H9 (cell line): ENCODE data around the gene GCHFR. TPM values are rescaled to one million over a fixed set of nuclear protein-coding genes. Genes with fewer than 3 reads are reported as not detected.
A peak's percentile ranks its signal among the peaks of the same experiment; 100 is the strongest.

Experiments
- DNase-seq: peaks from one replicate; pipeline ENCODE4 v3.0.0-alpha.2; 2017
- H2AFZ ChIP-seq: one replicate; pipeline ENCODE4 v1.6.1; 2013; ENCODE audit warnings: mild to moderate bottlenecking, low read length, control low read depth, moderate library complexity
- H2AK5ac ChIP-seq: 2 replicates; pipeline ENCODE4 v1.6.1; 2013; ENCODE audit warnings: low read length, control low read depth, mixed read lengths; ENCODE audit not compliant: insufficient read length
- H2BK120ac ChIP-seq: one replicate; pipeline ENCODE4 v1.6.1; 2013; ENCODE audit warnings: low read depth, mild to moderate bottlenecking, low read length, control low read depth, inconsistent platforms; ENCODE audit not compliant: poor library complexity, severe bottlenecking
- H2BK12ac ChIP-seq: 2 replicates; pipeline ENCODE4 v1.6.1; 2013; ENCODE audit warnings: low read length, control low read depth, mixed read lengths, low read depth; ENCODE audit not compliant: insufficient read length
- H2BK15ac ChIP-seq: 2 replicates; pipeline ENCODE4 v1.6.1; 2013; ENCODE audit warnings: low read depth, low read length, control low read depth
- H2BK20ac ChIP-seq: one replicate; pipeline ENCODE4 v1.6.1; 2013; ENCODE audit warnings: low read depth, mild to moderate bottlenecking, low read length, control low read depth, inconsistent platforms; ENCODE audit not compliant: poor library complexity, severe bottlenecking
- H2BK5ac ChIP-seq: 2 replicates; pipeline ENCODE4 v1.6.1; 2013; ENCODE audit warnings: low read length, control low read depth, mixed read lengths; ENCODE audit not compliant: insufficient read length
- H3K14ac ChIP-seq: 2 replicates; pipeline ENCODE4 v1.6.1; 2013; ENCODE audit warnings: low read length, control low read depth; ENCODE audit not compliant: insufficient read depth
- H3K18ac ChIP-seq: 2 replicates; pipeline ENCODE4 v1.6.1; 2013; ENCODE audit warnings: low read depth, mild to moderate bottlenecking, mixed read lengths, low read length, control low read depth; ENCODE audit not compliant: insufficient read length
- H3K23ac ChIP-seq: 2 replicates; pipeline ENCODE4 v1.6.1; 2013; ENCODE audit warnings: low read length, control low read depth, mixed read lengths, low read depth; ENCODE audit not compliant: insufficient read length
- H3K23me2 ChIP-seq: 2 replicates; pipeline ENCODE4 v1.6.1; 2013; ENCODE audit warnings: low read depth, mild to moderate bottlenecking, mixed read lengths, low read length, control low read depth; ENCODE audit not compliant: insufficient read length, poor library complexity, severe bottlenecking
- H3K27ac ChIP-seq: 2 replicates; pipeline ENCODE4 v1.5.1; 2013; ENCODE audit warnings: low read length, control low read depth, mixed read lengths, low read depth; ENCODE audit not compliant: insufficient read length
- H3K27me3 ChIP-seq: 2 replicates; pipeline ENCODE4 v1.6.1; 2013; ENCODE audit warnings: low read length, control low read depth, inconsistent platforms; ENCODE audit not compliant: insufficient read depth
- H3K4ac ChIP-seq: 2 replicates; pipeline ENCODE4 v1.6.1; 2013; ENCODE audit warnings: low read depth, mild to moderate bottlenecking, control low read depth, inconsistent platforms, low read length, moderate library complexity
- H3K4me1 ChIP-seq: 2 replicates; pipeline ENCODE4 v1.6.1; 2013; ENCODE audit warnings: low read length, control low read depth, inconsistent platforms; ENCODE audit not compliant: insufficient read depth
- H3K4me2 ChIP-seq: 2 replicates; pipeline ENCODE4 v1.6.1; 2013; ENCODE audit warnings: low read length, control low read depth, mixed read lengths; ENCODE audit not compliant: insufficient read length, insufficient read depth
- H3K56ac ChIP-seq: 2 replicates; pipeline ENCODE4 v1.6.1; 2013; ENCODE audit warnings: low read depth, mild to moderate bottlenecking, mixed read lengths, low read length, control low read depth; ENCODE audit not compliant: insufficient read length
- H3K79me1 ChIP-seq: 2 replicates; pipeline ENCODE4 v1.6.1; 2013; ENCODE audit warnings: low read depth, mild to moderate bottlenecking, moderate library complexity, low read length, control low read depth, inconsistent platforms; ENCODE audit not compliant: insufficient read depth, poor library complexity, severe bottlenecking
- H3K79me2 ChIP-seq: 2 replicates; pipeline ENCODE4 v1.6.1; 2013; ENCODE audit warnings: low read length, control low read depth, inconsistent platforms; ENCODE audit not compliant: insufficient read depth
- H3K9ac ChIP-seq: 2 replicates; pipeline ENCODE4 v1.6.1; 2013; ENCODE audit warnings: low read length, control low read depth, mixed read lengths; ENCODE audit not compliant: insufficient read length; ENCODE audit errors: extremely low read depth
- H3K9me3 ChIP-seq: one replicate; pipeline ENCODE4 v1.6.1; 2013; ENCODE audit warnings: low read depth, low read length, inconsistent platforms; ENCODE audit not compliant: control insufficient read depth
- H3T11ph ChIP-seq: one replicate; pipeline ENCODE4 v1.6.1; 2013; ENCODE audit warnings: mild to moderate bottlenecking, low read length, control low read depth, inconsistent platforms
- H4K20me1 ChIP-seq: one replicate; pipeline ENCODE4 v1.6.1; 2013; ENCODE audit not compliant: control insufficient read depth, insufficient read length, insufficient read depth
- H4K5ac ChIP-seq: 2 replicates; pipeline ENCODE4 v1.6.1; 2013; ENCODE audit warnings: low read depth, mild to moderate bottlenecking, mixed read lengths, low read length, control low read depth; ENCODE audit not compliant: insufficient read length
- H4K8ac ChIP-seq: replicated peaks from 2 replicates; pipeline ENCODE4 v1.6.1; 2013; ENCODE audit warnings: low read length, control low read depth, mixed read lengths, low read depth; ENCODE audit not compliant: insufficient read length
- H4K91ac ChIP-seq: 2 replicates; pipeline ENCODE4 v1.6.1; 2013; ENCODE audit warnings: low read depth, mild to moderate bottlenecking, moderate library complexity, mixed read lengths, low read length, control low read depth; ENCODE audit not compliant: insufficient read length
- H3K27ac Mint-ChIP-seq, 3 experiments: 2 replicates in 2 of 3; 3 replicates in 1 of 3; pipeline ENCODE4 v1.8.0; 2020 to 2021; ENCODE audit warnings: mixed read lengths in 3 of 3, mild to moderate bottlenecking in 1 of 3, moderate library complexity in 1 of 3
- H3K27me3 Mint-ChIP-seq: 2 replicates; pipeline ENCODE4 v1.8.0; 2021; ENCODE audit warnings: low read depth, mild to moderate bottlenecking, moderate library complexity, mixed read lengths
- H3K36me3 Mint-ChIP-seq, 3 experiments: 2 replicates in 2 of 3; 3 replicates in 1 of 3; pipeline ENCODE4 v1.8.0; 2020 to 2021; ENCODE audit warnings: low read depth in 3 of 3, mixed read lengths in 3 of 3; ENCODE audit not compliant: insufficient read depth in 1 of 3
- H3K4me1 Mint-ChIP-seq, 2 experiments: 2 replicates each; pipeline ENCODE4 v1.8.0; 2020; ENCODE audit warnings: mixed read lengths in 2 of 2
- H3K4me3 Mint-ChIP-seq, 2 experiments: 2 replicates in 1 of 2; 3 replicates in 1 of 2; pipeline ENCODE4 v1.8.0; 2020 to 2021; ENCODE audit warnings: mild to moderate bottlenecking in 2 of 2, mixed read lengths in 2 of 2, moderate library complexity in 1 of 2
- H3K9me3 Mint-ChIP-seq, 2 experiments: 2 replicates in 1 of 2; 3 replicates in 1 of 2; pipeline ENCODE4 v1.8.0; 2020; ENCODE audit warnings: mild to moderate bottlenecking in 2 of 2, mixed read lengths in 2 of 2, moderate library complexity in 1 of 2
- CTCF ChIP-seq: fragments of 200-600 bp; sonication (generic); conservative IDR thresholded peaks from 3 replicates; pipeline ENCODE4 v1.8.0; 2021; ENCODE audit warnings: antibody characterized with exemption, mild to moderate bottlenecking
- WGBS: extraction: QIAGEN DNeasy Blood & Tissue Kit; methylation state at CpG from one replicate; pipeline ENCODE4 v1.1.7; 2013; ENCODE audit warnings: missing lambda C conversion rate, low lambda C conversion rate, mixed read lengths; ENCODE audit not compliant: insufficient read length; ENCODE audit errors: extremely low coverage; 5-methylcytosine and 5-hydroxymethylcytosine counted together
- total RNA-seq: library from RNA; stranded (reverse); gene quantifications from 2 replicates; pipeline ENCODE4 v1.2.1, GENCODE V29; 2021

GCHFR gene
- total RNA-seq, 1 experiment from 2014 or later: 37.0 TPM

- H3K27ac Mint-ChIP-seq: peak overlapping the region; percentile 1 to 42 (median 17); a peak in 2 of 7 replicates
- Histone ChIP-seq H3K27ac (no peak overlapping the region), H3T11ph (no peak overlapping the region), H2BK120ac (no peak overlapping the region), H4K5ac (no peak overlapping the region), H2BK5ac (no peak overlapping the region), H2AFZ (no peak overlapping the region), H3K23ac (no peak overlapping the region), H3K4me1 (peaks cover 3% of the 10 kb centered on the region), H3K79me2 (no peaks in the 10 kb centered on the region), H3K23me2 (peaks cover 4% of the 10 kb centered on the region), H3K27me3 (no peaks in the 10 kb centered on the region), H4K20me1 (no peaks in the 10 kb centered on the region), H2BK12ac (no peak overlapping the region), H3K18ac (no peak overlapping the region), H3K56ac (no peak overlapping the region), H3K4ac (no peak overlapping the region), H2BK20ac (no peak overlapping the region), H4K8ac (peak overlapping the region; percentile 63), H3K14ac (no peak overlapping the region), H3K9ac (peak overlapping the region; percentile 48), H2BK15ac (no peak overlapping the region), H4K91ac (no peak overlapping the region), H2AK5ac (no peak overlapping the region), H3K9me3 (no peaks in the 10 kb centered on the region), H3K79me1 (no peaks in the 10 kb centered on the region), H3K4me2 (peak overlapping the region; percentile 97)
- peak overlapping the region; percentile 93 to 98 for H3K4me3 Mint-ChIP-seq
- no CpG with 5 or more reads among the region's 2 CpGs for WGBS
- no peak for DNase-seq
- peaks cover 2 to 13% (median 4%) of the 10 kb centered on the region in 3 experiments; a peak in 5 of 7 replicates for H3K36me3 Mint-ChIP-seq
- no peak for TF ChIP-seq CTCF
- no peaks in the 10 kb centered on the region; the same call in 1 of the 2 replicates for H3K27me3 Mint-ChIP-seq
- peaks cover 17 to 18% of the 10 kb centered on the region in 2 experiments for H3K4me1 Mint-ChIP-seq
- H3K9me3 Mint-ChIP-seq: no peaks in the 10 kb centered on the region
Measured at GRCh38 chr15:40806672-40807027, 42.8 kb downstream of the GCHFR start.
